BJ (cell line): ENCODE data around the gene SLC25A23. TPM values are rescaled to one million over a fixed set of nuclear protein-coding genes. Genes with fewer than 3 reads are reported as not detected.
"Not testable (repeated sequence)": the region's sequence is repeated elsewhere in the genome, so short reads cannot be mapped to it uniquely, and the experiment has no call there.

ENCODE experiments used
- CTCF ChIA-PET: fragments of 350-600 bp; formaldehyde crosslinking; extraction: SDS; loops from one replicate; lab custom pipeline; 2021; ENCODE audit warnings: antibody characterized with exemption, inconsistent platforms; lab: Yijun Ruan, JAX
- POLR2A ChIA-PET: fragments of 300-600 bp; sonication (Branson Sonifier 250); formaldehyde crosslinking; extraction: SDS; loops from one replicate; lab custom pipeline; 2021; ENCODE audit warnings: antibody characterized with exemption; lab: Charles Lee
- DNase-seq: peaks from one replicate; pipeline ENCODE4 v3.0.0-alpha.2; 2011; ENCODE audit warnings: low read depth
- H3K27me3 ChIP-seq: 2 replicates; pipeline ENCODE4 v1.6.0; 2011; ENCODE audit warnings: low read length; ENCODE audit not compliant: control insufficient read depth, insufficient read depth
- H3K36me3 ChIP-seq: 2 replicates; pipeline ENCODE4 v1.5.1; 2011; ENCODE audit warnings: low read length; ENCODE audit not compliant: control insufficient read depth, insufficient read depth
- H3K4me3 ChIP-seq: 2 replicates; pipeline ENCODE4 v1.5.1; 2011; ENCODE audit warnings: low read depth, mild to moderate bottlenecking, control low read depth, low read length
- polyA plus RNA-seq: library from polyadenylated mRNA; depleted of rRNA; stranded (reverse); fragments of >200 nt; gene quantifications from 2 replicates; pipeline ENCODE4 v1.2.3, GENCODE V29; 2011
- TF ChIP-seq, protein P1 (sequence below): IDR thresholded peaks from 2 replicates; pipeline ENCODE4 v1.5.1; 2011; ENCODE audit warnings: low read depth, mild to moderate bottlenecking, control low read depth, inconsistent platforms, low read length, moderate library complexity; ENCODE audit not compliant: insufficient read depth

Gene SLC25A23
- polyA plus RNA-seq, 1 experiment, result 7.4 TPM

DNA sequence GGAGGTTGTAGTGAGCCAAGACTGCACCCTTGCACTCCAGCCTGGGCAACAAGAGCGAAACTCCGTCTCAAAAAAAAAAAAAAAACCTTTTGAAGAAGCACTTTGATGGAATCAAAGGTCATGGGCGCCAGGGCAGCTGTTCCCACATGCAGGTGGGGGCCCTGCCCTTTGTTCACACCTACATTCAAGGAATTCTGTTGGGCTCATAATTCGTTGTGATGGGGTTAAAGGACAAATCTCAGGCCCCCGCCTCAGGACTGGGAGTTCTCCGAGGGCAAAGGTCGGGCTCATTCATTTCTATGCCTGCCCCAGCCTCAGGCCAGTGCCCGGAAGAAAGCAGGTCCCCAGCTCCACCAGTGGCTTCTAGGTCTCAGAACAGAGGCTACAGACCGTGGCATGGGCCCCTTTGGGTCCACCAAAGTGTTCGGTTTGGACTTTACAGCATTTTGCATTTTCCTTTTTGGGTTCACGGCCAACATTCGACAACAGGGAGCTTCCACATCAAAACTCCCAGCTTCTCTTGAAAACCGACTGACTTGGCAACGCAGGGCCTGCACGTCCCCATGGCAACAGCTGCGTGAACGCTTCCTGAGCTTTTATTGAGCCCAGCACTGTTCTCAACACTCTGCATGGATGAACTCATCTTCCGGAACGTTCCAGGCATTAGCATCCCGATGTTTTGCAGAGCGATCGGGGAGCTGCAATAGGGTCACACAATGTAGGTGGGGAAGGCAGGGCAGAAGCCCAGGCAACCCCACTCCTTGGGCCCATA lies 56.6 kb downstream of the SLC25A23 start:
- no peaks in the 10 kb centered on the region for H3K27me3 ChIP-seq
- ChIA-PET CTCF (interaction anchor here (0.6 to 1.8 kb wide), 4 partner anchors 9 to 238 kb away, joined by 3 to 6 read pairs (median 4); no protein-coding TSS in a partner anchor), POLR2A (no interaction called here)
- TF ChIP-seq, protein P1, sequence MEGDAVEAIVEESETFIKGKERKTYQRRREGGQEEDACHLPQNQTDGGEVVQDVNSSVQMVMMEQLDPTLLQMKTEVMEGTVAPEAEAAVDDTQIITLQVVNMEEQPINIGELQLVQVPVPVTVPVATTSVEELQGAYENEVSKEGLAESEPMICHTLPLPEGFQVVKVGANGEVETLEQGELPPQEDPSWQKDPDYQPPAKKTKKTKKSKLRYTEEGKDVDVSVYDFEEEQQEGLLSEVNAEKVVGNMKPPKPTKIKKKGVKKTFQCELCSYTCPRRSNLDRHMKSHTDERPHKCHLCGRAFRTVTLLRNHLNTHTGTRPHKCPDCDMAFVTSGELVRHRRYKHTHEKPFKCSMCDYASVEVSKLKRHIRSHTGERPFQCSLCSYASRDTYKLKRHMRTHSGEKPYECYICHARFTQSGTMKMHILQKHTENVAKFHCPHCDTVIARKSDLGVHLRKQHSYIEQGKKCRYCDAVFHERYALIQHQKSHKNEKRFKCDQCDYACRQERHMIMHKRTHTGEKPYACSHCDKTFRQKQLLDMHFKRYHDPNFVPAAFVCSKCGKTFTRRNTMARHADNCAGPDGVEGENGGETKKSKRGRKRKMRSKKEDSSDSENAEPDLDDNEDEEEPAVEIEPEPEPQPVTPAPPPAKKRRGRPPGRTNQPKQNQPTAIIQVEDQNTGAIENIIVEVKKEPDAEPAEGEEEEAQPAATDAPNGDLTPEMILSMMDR, result no peak
- H3K4me3 ChIP-seq, result no peak overlapping the region
- peak; percentile 20 for DNase-seq
- H3K36me3 ChIP-seq, result no peaks in the 10 kb centered on the region

DNA sequence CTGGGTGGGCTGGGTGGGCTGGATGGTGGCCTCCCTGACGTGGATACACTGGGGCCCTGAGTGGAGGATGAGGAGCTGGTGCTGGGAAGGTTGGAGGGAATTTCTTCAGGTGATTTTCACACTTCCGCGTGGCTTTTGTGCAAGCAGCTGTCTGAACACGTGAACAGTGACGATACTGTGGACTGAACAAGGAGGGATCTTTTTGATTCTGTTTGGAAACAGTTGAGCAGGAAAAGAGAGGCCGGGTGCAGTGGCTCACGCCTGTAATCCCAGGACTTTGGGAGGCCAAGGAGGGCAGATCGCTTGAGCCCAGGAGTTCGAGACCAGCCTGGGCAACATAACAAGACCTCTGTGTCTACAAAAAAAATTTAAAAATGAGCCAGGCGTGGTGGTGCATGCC lies 57.5 kb downstream of the SLC25A23 start:
- H3K36me3 ChIP-seq, result no peaks in the 10 kb centered on the region
- POLR2A ChIA-PET, result no interaction called here
- H3K4me3 ChIP-seq, result no peak overlapping the region
- TF ChIP-seq, protein P1, result no peak
- DNase-seq, result no peak
- CTCF ChIA-PET, result interaction anchor here (1.2 to 1.4 kb wide), 2 partner anchors 10 to 18 kb away, joined by 4 to 5 read pairs; no protein-coding TSS in a partner anchor
- no peaks in the 10 kb centered on the region for H3K27me3 ChIP-seq

DNA sequence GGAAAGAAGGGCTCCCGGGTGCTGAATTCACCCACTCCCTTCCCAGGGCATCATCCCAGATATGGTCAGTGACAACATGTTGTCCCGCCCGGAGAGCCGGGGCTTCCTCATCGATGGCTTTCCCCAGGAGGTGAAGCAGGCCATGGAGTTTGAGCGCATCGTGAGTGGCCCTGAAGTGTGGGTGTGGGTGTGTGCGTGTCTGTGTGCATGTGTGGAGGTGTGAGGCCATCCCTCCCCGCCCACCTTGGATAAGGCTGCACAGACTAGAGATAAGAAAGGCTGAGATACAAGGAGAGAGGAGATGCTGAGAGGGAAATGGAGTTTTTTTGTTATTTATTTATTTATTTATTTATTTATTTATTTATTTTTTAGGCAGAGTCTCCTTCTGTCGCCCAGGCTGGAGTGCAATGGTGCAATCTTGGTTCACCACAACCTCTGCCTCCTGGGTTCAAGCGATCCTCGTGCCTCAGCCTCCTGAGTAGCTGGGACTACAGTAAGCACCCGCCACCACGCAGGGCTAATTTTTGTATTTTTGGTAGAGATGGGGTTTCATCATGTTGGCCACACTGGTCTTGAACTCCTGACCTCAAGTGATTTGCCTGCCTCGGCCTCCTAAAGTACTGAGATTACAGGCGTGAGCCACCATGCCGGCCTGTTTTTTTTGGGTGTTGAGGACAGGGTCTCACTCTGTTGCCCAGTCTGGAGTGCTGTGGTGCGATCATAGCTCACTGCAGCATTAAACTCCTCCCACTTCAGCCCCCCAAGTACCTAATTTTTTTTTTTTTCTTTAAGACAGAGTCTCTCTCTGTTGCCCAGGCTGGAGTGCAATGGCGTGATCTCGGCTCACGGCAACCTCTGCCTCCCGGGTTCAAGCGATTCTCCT lies 59.3 kb downstream of the SLC25A23 start:
- H3K36me3 ChIP-seq, POLR2A ChIA-PET, DNase-seq, H3K27me3 ChIP-seq, H3K4me3 ChIP-seq: not testable (repeated sequence)
- CTCF ChIA-PET, result interaction anchor here (0.6 kb wide), 1 partner anchor 68 kb away, joined by 4 read pairs; no protein-coding TSS in a partner anchor

DNA sequence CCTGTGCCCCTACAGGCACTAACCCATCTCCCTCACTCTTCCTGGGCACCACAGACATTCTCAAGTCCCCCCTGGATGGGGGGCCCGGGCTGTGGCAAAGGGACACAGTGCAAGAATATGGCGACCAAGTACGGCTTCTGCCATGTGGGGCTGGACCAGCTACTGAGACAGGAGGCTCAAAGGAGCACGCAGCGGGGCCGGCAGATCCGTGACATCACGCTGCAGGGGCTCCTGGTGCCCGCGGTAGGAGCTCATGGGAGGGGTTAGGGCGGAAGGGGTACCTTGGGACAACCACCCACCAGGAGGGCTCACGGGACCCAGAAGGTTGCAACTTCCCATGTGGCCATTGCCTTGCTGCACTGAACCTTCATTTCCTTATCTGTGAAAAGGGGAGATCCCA lies 63.3 kb downstream of the SLC25A23 start:
- H3K36me3 ChIP-seq, result 0 out of 2 replicates have a peak, but pooled peaks cover 1% of the 10 kb centered on the region
- POLR2A ChIA-PET, result no interaction called here
- H3K27me3 ChIP-seq, result no peaks in the 10 kb centered on the region
- no peak for DNase-seq
- CTCF ChIA-PET, result no interaction called here
- H3K4me3 ChIP-seq, result no peak overlapping the region
- TF ChIP-seq, protein P1, result no peak

DNA sequence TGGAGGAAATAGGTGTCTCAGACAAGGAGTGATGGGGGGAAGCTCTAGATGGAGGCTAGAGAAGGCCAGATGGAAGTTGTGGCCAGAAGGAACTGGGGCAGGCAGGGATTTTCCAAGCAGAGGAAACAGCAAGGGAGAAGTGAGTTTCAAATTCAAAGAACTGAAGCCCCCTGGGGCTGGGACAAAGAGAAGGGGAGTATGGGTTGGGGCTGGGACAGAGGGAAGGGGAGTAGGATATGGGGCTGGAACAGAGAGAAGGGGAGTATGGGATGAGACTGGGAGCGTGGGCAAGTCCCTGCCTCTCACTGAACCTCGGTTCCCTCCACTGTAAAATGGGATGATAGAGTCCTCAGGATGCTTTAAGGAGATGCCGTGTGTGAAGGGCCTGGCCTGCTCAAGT lies 64.8 kb downstream of the SLC25A23 start:
- H3K4me3 ChIP-seq, result no peak overlapping the region
- 0 out of 2 replicates have a peak, but pooled peaks cover 1% of the 10 kb centered on the region for H3K36me3 ChIP-seq
- DNase-seq, result no peak
- POLR2A ChIA-PET, result no interaction called here
- CTCF ChIA-PET, result no interaction called here
- TF ChIP-seq, protein P1, result no peak
- no peaks in the 10 kb centered on the region for H3K27me3 ChIP-seq
